ENCODE measurements around the gene TAS1R1. TPM values are rescaled to one million over a fixed set of nuclear protein-coding genes. Genes with fewer than 3 reads are reported as not detected.
"Not testable (repeated sequence)": the region's sequence is repeated elsewhere in the genome, so short reads cannot be mapped to it uniquely, and the experiment has no call there.

TAS1R1 gene
- total and polyA plus RNA-seq, 10 of the 15 experiments (the other 5 are each of a cell fraction or from before 2014, with no cell fraction given), result 0.03 to 0.06 (median 0.04) TPM; not detected in 7

DNA sequence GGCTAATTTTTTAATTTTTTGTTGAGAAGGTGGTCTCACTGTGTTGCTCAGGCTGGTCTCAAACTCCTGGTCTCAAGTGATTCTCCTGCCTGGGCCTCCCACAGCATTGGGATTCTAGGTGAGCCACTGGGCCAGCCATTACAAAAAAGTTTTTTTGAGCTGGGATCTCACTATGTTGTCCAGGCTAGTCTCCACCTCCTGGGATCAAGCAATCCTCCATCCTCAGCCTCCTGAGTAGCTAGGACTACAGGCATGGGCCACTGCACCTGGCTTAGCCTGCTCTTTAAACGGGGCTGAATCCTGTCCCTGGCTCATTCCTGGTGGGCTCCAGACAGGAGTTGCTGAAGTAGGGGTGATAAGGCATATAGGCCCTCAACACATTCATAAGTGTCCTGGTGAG, 2.5 kb downstream of the TAS1R1 start:
- Histone ChIP-seq H4K20me1 (ENCODE audit: control insufficient read depth, insufficient read depth) (no peaks in the 10 kb centered on the region), H3K4me2 (ENCODE audit: control insufficient read depth, insufficient read depth) (no peak overlapping the region), H3K79me2 (ENCODE audit: control insufficient read depth, insufficient read depth, low read length) (peaks cover 16% of the 10 kb centered on the region), H3K9me3 (replicated peaks; ENCODE audit: control insufficient read depth, insufficient read depth, low read length) (no peaks in the 10 kb centered on the region), H3K27ac (ENCODE audit: control insufficient read depth, insufficient read depth) (no peak overlapping the region), H3K9ac (ENCODE audit: control insufficient read depth, insufficient read depth, low read length) (no peak overlapping the region), H3K4me1 (ENCODE audit: control insufficient read depth, insufficient read depth, low read length) (peaks cover 9% of the 10 kb centered on the region), H3K27me3 (replicated peaks in 1 of 2; ENCODE audit: control insufficient read depth in 2 of 2, insufficient read depth in 2 of 2, low read length in 1 of 2) (no peaks in the 10 kb centered on the region; a peak in 1 of 4 replicates), H3K36me3 (ENCODE audit: control insufficient read depth in 2 of 2, insufficient read depth in 2 of 2, low read length in 1 of 2) (no peaks in the 10 kb centered on the region), H3K4me3 (no peak overlapping the region), H2AFZ (ENCODE audit: control insufficient read depth, low read depth, low read length) (no peak overlapping the region)
- intact Hi-C loops (cut with micrococcal nuclease; ENCODE audit: unreplicated experiment) (no loop called here), in situ Hi-C loops (cut with MboI) (no loop called here)
- CTCF ChIA-PET, result no interaction called here
- SMC1A ChIA-PET (ENCODE audit: uncharacterized antibody, unreplicated experiment), result interaction anchor here (0.7 to 2.7 kb wide), 2 partner anchors 23 to 177 kb away, joined by 3 to 7 read pairs; partner anchors contain the start of gene ZBTB48
- POLR2A ChIA-PET, result interaction anchor here (1.0 kb wide), 1 partner anchor 25 kb away, joined by 3 read pairs; no protein-coding TSS in a partner anchor
- FAIRE-seq (no peak), DNase-seq (ENCODE audit: low read depth, low spot score) (no peak), ATAC-seq (no peak)
- WGBS (ENCODE audit: insufficient coverage, insufficient replicate concordance, low lambda C conversion rate, missing lambda C conversion rate), result 0% methylated on average over 1 of the region's 1 CpG
- BruUV-seq (replicated peaks), result no TSS peak
- no peak for TF ChIP-seq BMI1 (IDR thresholded peaks at IDR 0.05; ENCODE audit: borderline replicate concordance)
- TF ChIP-seq NFXL1 (IDR thresholded peaks at IDR 0.05; ENCODE audit: borderline replicate concordance), result no peak
- TF ChIP-seq IRF4 (IDR thresholded peaks at IDR 0.05; ENCODE audit: low read depth, low read length), result no peak
- TF ChIP-seq SMARCA5 (IDR thresholded peaks at IDR 0.05), result no peak
- no peak for TF ChIP-seq JUNB (IDR thresholded peaks at IDR 0.05)
- TF ChIP-seq, protein P1, sequence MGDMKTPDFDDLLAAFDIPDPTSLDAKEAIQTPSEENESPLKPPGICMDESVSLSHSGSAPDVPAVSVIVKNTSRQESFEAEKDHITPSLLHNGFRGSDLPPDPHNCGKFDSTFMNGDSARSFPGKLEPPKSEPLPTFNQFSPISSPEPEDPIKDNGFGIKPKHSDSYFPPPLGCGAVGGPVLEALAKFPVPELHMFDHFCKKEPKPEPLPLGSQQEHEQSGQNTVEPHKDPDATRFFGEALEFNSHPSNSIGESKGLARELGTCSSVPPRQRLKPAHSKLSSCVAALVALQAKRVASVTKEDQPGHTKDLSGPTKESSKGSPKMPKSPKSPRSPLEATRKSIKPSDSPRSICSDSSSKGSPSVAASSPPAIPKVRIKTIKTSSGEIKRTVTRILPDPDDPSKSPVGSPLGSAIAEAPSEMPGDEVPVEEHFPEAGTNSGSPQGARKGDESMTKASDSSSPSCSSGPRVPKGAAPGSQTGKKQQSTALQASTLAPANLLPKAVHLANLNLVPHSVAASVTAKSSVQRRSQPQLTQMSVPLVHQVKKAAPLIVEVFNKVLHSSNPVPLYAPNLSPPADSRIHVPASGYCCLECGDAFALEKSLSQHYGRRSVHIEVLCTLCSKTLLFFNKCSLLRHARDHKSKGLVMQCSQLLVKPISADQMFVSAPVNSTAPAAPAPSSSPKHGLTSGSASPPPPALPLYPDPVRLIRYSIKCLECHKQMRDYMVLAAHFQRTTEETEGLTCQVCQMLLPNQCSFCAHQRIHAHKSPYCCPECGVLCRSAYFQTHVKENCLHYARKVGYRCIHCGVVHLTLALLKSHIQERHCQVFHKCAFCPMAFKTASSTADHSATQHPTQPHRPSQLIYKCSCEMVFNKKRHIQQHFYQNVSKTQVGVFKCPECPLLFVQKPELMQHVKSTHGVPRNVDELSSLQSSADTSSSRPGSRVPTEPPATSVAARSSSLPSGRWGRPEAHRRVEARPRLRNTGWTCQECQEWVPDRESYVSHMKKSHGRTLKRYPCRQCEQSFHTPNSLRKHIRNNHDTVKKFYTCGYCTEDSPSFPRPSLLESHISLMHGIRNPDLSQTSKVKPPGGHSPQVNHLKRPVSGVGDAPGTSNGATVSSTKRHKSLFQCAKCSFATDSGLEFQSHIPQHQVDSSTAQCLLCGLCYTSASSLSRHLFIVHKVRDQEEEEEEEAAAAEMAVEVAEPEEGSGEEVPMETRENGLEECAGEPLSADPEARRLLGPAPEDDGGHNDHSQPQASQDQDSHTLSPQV (IDR thresholded peaks at IDR 0.05), result no peak
- TF ChIP-seq, protein P2, sequence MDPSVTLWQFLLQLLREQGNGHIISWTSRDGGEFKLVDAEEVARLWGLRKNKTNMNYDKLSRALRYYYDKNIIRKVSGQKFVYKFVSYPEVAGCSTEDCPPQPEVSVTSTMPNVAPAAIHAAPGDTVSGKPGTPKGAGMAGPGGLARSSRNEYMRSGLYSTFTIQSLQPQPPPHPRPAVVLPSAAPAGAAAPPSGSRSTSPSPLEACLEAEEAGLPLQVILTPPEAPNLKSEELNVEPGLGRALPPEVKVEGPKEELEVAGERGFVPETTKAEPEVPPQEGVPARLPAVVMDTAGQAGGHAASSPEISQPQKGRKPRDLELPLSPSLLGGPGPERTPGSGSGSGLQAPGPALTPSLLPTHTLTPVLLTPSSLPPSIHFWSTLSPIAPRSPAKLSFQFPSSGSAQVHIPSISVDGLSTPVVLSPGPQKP (IDR thresholded peaks at IDR 0.05; ENCODE audit: low read depth, low read length), result no peak
- no peak for TF ChIP-seq POLR2AphosphoS5 (IDR thresholded peaks at IDR 0.05; ENCODE audit: low read length)
- TF ChIP-seq GATAD2B (conservative IDR thresholded peaks at IDR 0.05; ENCODE audit: low read depth), result no peak
- no peak for TF ChIP-seq RFX5 (IDR thresholded peaks at IDR 0.05; ENCODE audit: low read depth, low read length)
- TF ChIP-seq ZNF217 (IDR thresholded peaks at IDR 0.05), result no peak
- TF ChIP-seq TCF12 (IDR thresholded peaks at IDR 0.05; ENCODE audit: low read depth, low read length), result no peak
- no peak for TF ChIP-seq SUPT20H (IDR thresholded peaks at IDR 0.05; ENCODE audit: borderline replicate concordance, control insufficient read depth, low read depth, low read length)
- no peak for TF ChIP-seq ZNF207 (IDR thresholded peaks at IDR 0.05; ENCODE audit: borderline replicate concordance)
- RAD21 ChIA-PET (ENCODE audit: unreplicated experiment), result no interaction called here

DNA sequence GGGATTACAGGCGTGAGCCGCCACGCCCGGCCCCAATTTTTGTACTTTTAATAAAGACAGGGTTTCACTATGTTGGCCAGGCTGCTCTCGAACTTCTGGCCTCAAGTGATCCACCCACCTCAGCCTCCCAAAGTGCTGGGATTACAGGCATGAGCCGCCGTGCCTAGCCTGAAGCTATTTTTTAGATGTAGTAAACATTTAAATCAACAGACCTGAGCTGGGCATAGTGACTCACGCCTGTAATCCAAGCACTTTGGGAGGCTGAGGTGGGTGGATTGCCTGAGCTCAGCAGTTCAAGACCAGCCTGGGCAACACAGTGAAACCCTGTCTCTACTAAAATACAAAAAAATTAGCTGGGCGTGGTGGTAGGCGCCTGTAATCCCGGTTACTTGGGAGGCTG, 4.1 kb downstream of the TAS1R1 start:
- in situ Hi-C loops (cut with MboI); H3K4me1 ChIP-seq (ENCODE audit: control insufficient read depth, insufficient read depth, low read length); H3K36me3 ChIP-seq (ENCODE audit: control insufficient read depth in 2 of 2, insufficient read depth in 2 of 2, low read length in 1 of 2); intact Hi-C loops (cut with micrococcal nuclease; ENCODE audit: unreplicated experiment); DNase-seq (ENCODE audit: low read depth, low spot score); H3K4me3 ChIP-seq; H3K9me3 ChIP-seq (replicated peaks; ENCODE audit: control insufficient read depth, insufficient read depth, low read length); RAD21 ChIA-PET (ENCODE audit: unreplicated experiment); H3K27me3 ChIP-seq (replicated peaks in 1 of 2; ENCODE audit: control insufficient read depth in 2 of 2, insufficient read depth in 2 of 2, low read length in 1 of 2); H4K20me1 ChIP-seq (ENCODE audit: control insufficient read depth, insufficient read depth); ATAC-seq; H3K4me2 ChIP-seq (ENCODE audit: control insufficient read depth, insufficient read depth); H3K79me2 ChIP-seq (ENCODE audit: control insufficient read depth, insufficient read depth, low read length); H2AFZ ChIP-seq (ENCODE audit: control insufficient read depth, low read depth, low read length); H3K27ac ChIP-seq (ENCODE audit: control insufficient read depth, insufficient read depth); BruUV-seq (replicated peaks); H3K9ac ChIP-seq (ENCODE audit: control insufficient read depth, insufficient read depth, low read length); FAIRE-seq: not testable (repeated sequence)
- ChIA-PET CTCF (interaction anchor here (1.0 to 1.1 kb wide), 2 partner anchors 24 to 88 kb away, joined by 3 to 4 read pairs; no protein-coding TSS in a partner anchor), POLR2A (interaction anchor here (0.7 kb wide), 1 partner anchor 55 kb away, joined by 5 read pairs; no protein-coding TSS in a partner anchor), SMC1A (ENCODE audit: uncharacterized antibody, unreplicated experiment) (interaction anchor here (2.7 kb wide), 1 partner anchor 21 kb away, joined by 7 read pairs; the partner anchor contains the start of gene ZBTB48)
- 64% methylated on average over 11 of the region's 11 CpGs for WGBS (ENCODE audit: insufficient coverage, insufficient replicate concordance, low lambda C conversion rate, missing lambda C conversion rate)

All from GM12878 (cell line).